CD4-positive, alpha-beta T cell treated with Interferon alpha-2 for 1 hour (primary cell): ENCODE data around the gene MYB.
"Not testable (repeated sequence)": the region's sequence is repeated elsewhere in the genome, so short reads cannot be mapped to it uniquely, and the experiment has no call there.

Experiments used
- DNase-seq, 2 donors: peaks; one replicate each; pipeline ENCODE4 v3.0.0-alpha.2; 2020 to 2022

MYB gene

GRCh38 chr6:135224037-135224647 is 43.0 kb downstream of the MYB start:
- DNase-seq: peak in 1 of 2 donors; percentile 31

GRCh38 chr6:135225911-135226310 is 44.8 kb downstream of the MYB start:
- DNase-seq: no peak

GRCh38 chr6:135226537-135226936 is 45.4 kb downstream of the MYB start:
- DNase-seq: no peak

- no peak for DNase-seq
Observed at GRCh38 chr6:135227349-135227748, 46.2 kb downstream of the MYB start.

- no peak for DNase-seq
Observed at GRCh38 chr6:135227758-135228157, 46.6 kb downstream of the MYB start.

GRCh38 chr6:135228486-135228885 is 47.4 kb downstream of the MYB start:
- DNase-seq: no peak

GRCh38 chr6:135229996-135230395 is 48.9 kb downstream of the MYB start:
- DNase-seq: no peak

- DNase-seq: no peak
Observed at GRCh38 chr6:135230711-135231468, 49.8 kb downstream of the MYB start.

- no peak for DNase-seq
Observed at GRCh38 chr6:135231469-135231844, 50.3 kb downstream of the MYB start.

- DNase-seq: no peak
Observed at GRCh38 chr6:135233686-135234491, 52.8 kb downstream of the MYB start.

GRCh38 chr6:135234492-135234780 is 53.3 kb downstream of the MYB start:
- no peak for DNase-seq

GRCh38 chr6:135235716-135236115 is 54.6 kb downstream of the MYB start:
- no peak for DNase-seq

- DNase-seq: no peak
Observed at GRCh38 chr6:135236319-135236718, 55.2 kb downstream of the MYB start.

- DNase-seq: no peak
Observed at GRCh38 chr6:135236732-135237131, 55.6 kb downstream of the MYB start.

GRCh38 chr6:135240711-135241110 is 59.6 kb downstream of the MYB start:
- DNase-seq: no peak

GRCh38 chr6:135243871-135244796 is 63.0 kb downstream of the MYB start:
- no peak for DNase-seq

- DNase-seq: no peak
Observed at GRCh38 chr6:135244805-135245204, 63.7 kb downstream of the MYB start.

- not testable (repeated sequence) for DNase-seq
Observed at GRCh38 chr6:135246412-135247012, 65.4 kb downstream of the MYB start.

- DNase-seq: peak; percentile 6
Observed at GRCh38 chr6:135250234-135250633, 69.1 kb downstream of the MYB start.

GRCh38 chr6:135250751-135251497 is 69.8 kb downstream of the MYB start:
- no peak for DNase-seq
